Activated T-cell treated with anti-CD3 and anti-CD28 coated beads, Interleukin-2, amount 50 U/mL, for 1 hour (primary cell): ENCODE measurements around the gene DSCAM.
"Not testable (repeated sequence)": the region's sequence is repeated elsewhere in the genome, so short reads cannot be mapped to it uniquely, and the experiment has no call there.

Experiments
- DNase-seq: peaks from one replicate; pipeline ENCODE4 v3.0.0-alpha.2; 2020

The DSCAM gene

GRCh38 chr21:40074198-40074597, 772.8 kb downstream of the DSCAM start:
- DNase-seq = no peak

- DNase-seq = no peak
These were observed 773.3 kb downstream of the DSCAM start for GRCh38 chr21:40073642-40074041.

- DNase-seq = no peak
These were observed 776.1 kb downstream of the DSCAM start for GRCh38 chr21:40070871-40071270.

GRCh38 chr21:40067751-40068150, 779.2 kb downstream of the DSCAM start:
- DNase-seq = no peak

- DNase-seq = no peak
These were observed 780.7 kb downstream of the DSCAM start for GRCh38 chr21:40066221-40066620.

GRCh38 chr21:40060083-40060677, 786.8 kb downstream of the DSCAM start:
- no peak for DNase-seq

GRCh38 chr21:40057331-40057730, 789.6 kb downstream of the DSCAM start:
- DNase-seq = no peak

GRCh38 chr21:40056031-40056430, 790.9 kb downstream of the DSCAM start:
- DNase-seq = no peak

- DNase-seq = no peak
These were observed 792.6 kb downstream of the DSCAM start for GRCh38 chr21:40054403-40054802.

- DNase-seq = no peak
These were observed 794.0 kb downstream of the DSCAM start for GRCh38 chr21:40053007-40053406.

- no peak for DNase-seq
These were observed 794.7 kb downstream of the DSCAM start for GRCh38 chr21:40052276-40052675.

GRCh38 chr21:40051801-40052200, 795.2 kb downstream of the DSCAM start:
- DNase-seq = no peak

GRCh38 chr21:40049931-40050290, 797.0 kb downstream of the DSCAM start:
- no peak for DNase-seq

- DNase-seq = no peak
These were observed 797.7 kb downstream of the DSCAM start for GRCh38 chr21:40049031-40049930.

- no peak for DNase-seq
These were observed 798.8 kb downstream of the DSCAM start for GRCh38 chr21:40047993-40048730.

GRCh38 chr21:40047211-40047610, 799.7 kb downstream of the DSCAM start:
- DNase-seq = no peak

- DNase-seq = no peak
These were observed 803.1 kb downstream of the DSCAM start for GRCh38 chr21:40043866-40044265.

- no peak for DNase-seq
These were observed 803.5 kb downstream of the DSCAM start for GRCh38 chr21:40043423-40043822.

- no peak for DNase-seq
These were observed 805.5 kb downstream of the DSCAM start for GRCh38 chr21:40041446-40041845.

- DNase-seq = not testable (repeated sequence)
These were observed 813.7 kb downstream of the DSCAM start for GRCh38 chr21:40033156-40033782.

GRCh38 chr21:40029888-40030287, 817.1 kb downstream of the DSCAM start:
- DNase-seq = no peak

GRCh38 chr21:40028393-40028792, 818.6 kb downstream of the DSCAM start:
- DNase-seq = not testable (repeated sequence)
